HFFc6 (cell line): ENCODE results near the gene LILRA2. TPM values are rescaled to one million over a fixed set of nuclear protein-coding genes. Genes with fewer than 3 reads are reported as not detected.

Experiments
- DNase-seq: peaks from one replicate; pipeline ENCODE4 v3.0.0-alpha.2; 2018
- H3K27ac Mint-ChIP-seq: 2 replicates; pipeline ENCODE4 v1.8.0; 2020; ENCODE audit warnings: mild to moderate bottlenecking, mixed read lengths
- H3K27me3 Mint-ChIP-seq: 2 replicates; pipeline ENCODE4 v1.8.0; 2021; ENCODE audit warnings: mild to moderate bottlenecking, moderate library complexity, mixed read lengths; ENCODE audit not compliant: insufficient read depth
- H3K36me3 Mint-ChIP-seq: 2 replicates; pipeline ENCODE4 v1.8.0; 2021; ENCODE audit warnings: low read depth, mixed read lengths
- H3K4me1 Mint-ChIP-seq: 2 replicates; pipeline ENCODE4 v1.8.0; 2020; ENCODE audit warnings: low read depth, mixed read lengths
- H3K4me3 Mint-ChIP-seq: 2 replicates; pipeline ENCODE4 v1.8.0; 2020; ENCODE audit warnings: mild to moderate bottlenecking, moderate library complexity, mixed read lengths
- H3K9me3 Mint-ChIP-seq: 2 replicates; pipeline ENCODE4 v1.8.0; 2020; ENCODE audit warnings: mild to moderate bottlenecking, mixed read lengths
- CTCF ChIP-seq: fragments of 200-600 bp; sonication (generic); IDR thresholded peaks from 2 replicates; pipeline ENCODE4 v1.5.0; 2021; ENCODE audit warnings: antibody characterized with exemption, mild to moderate bottlenecking
- long read RNA-seq: library from polyadenylated mRNA; unstranded; transcript quantifications from one replicate; pipeline ENCODE4 v2.0.0, GENCODE V29; 2019
- total RNA-seq, 6 experiments: library from RNA; stranded (reverse); fragmentation: NEBNext Ultra II Directional; extraction: Animal tissue kit (Norgen Biotek cat#: 25700); gene quantifications; 2 replicates in 1 of 6; 3 replicates in 5 of 6; pipeline ENCODE4 v1.2.3, GENCODE V29; 2021

Gene LILRA2
- not detected for total RNA-seq
- long read RNA-seq, result 0 reads

GRCh38 chr19:54573330-54573872, at the start of gene LILRA2:
Gene LILRA2, plus strand, starts transcription at chr19:54573790. Its CDS starts 89 bp downstream, at chr19:54573879.
- TF ChIP-seq CTCF, result no peak
- H3K27ac Mint-ChIP-seq, result no peak within 1 kb of the TSS
- DNase-seq, result no peak
- peaks cover 19% of the 10 kb centered on the region for H3K9me3 Mint-ChIP-seq
- no peaks in the 10 kb centered on the region for H3K4me1 Mint-ChIP-seq
- no peaks in the 10 kb centered on the region for H3K36me3 Mint-ChIP-seq
- peaks cover 3% of the 10 kb centered on the region; the same call in 1 of the 2 replicates for H3K27me3 Mint-ChIP-seq
- H3K4me3 Mint-ChIP-seq, result no peak within 1 kb of the TSS

- Mint-ChIP-seq H3K36me3 (no peaks in the 10 kb centered on the region; the same call in 1 of the 2 replicates), H3K9me3 (peaks cover 62% of the 10 kb centered on the region), H3K4me3 (no peak overlapping the region), H3K27me3 (no peaks in the 10 kb centered on the region), H3K4me1 (no peaks in the 10 kb centered on the region; the same call in 1 of the 2 replicates), H3K27ac (no peak overlapping the region)
- DNase-seq, result no peak
- TF ChIP-seq CTCF, result no peak
Measured at GRCh38 chr19:54525636-54526035, 48.0 kb upstream of the LILRA2 start.

GRCh38 chr19:54526972-54527371, 46.6 kb upstream of the LILRA2 start:
- Mint-ChIP-seq H3K27ac (no peak overlapping the region), H3K27me3 (no peaks in the 10 kb centered on the region), H3K36me3 (no peaks in the 10 kb centered on the region; the same call in 1 of the 2 replicates), H3K4me1 (no peaks in the 10 kb centered on the region; the same call in 1 of the 2 replicates), H3K4me3 (no peak overlapping the region), H3K9me3 (peaks cover 51% of the 10 kb centered on the region)
- no peak for DNase-seq
- TF ChIP-seq CTCF, result no peak

- no peak for TF ChIP-seq CTCF
- H3K4me3 Mint-ChIP-seq, result no peak overlapping the region
- no peaks in the 10 kb centered on the region for H3K4me1 Mint-ChIP-seq
- DNase-seq, result no peak
- no peaks in the 10 kb centered on the region; the same call in 1 of the 2 replicates for H3K36me3 Mint-ChIP-seq
- H3K9me3 Mint-ChIP-seq, result peaks cover 58% of the 10 kb centered on the region
- no peaks in the 10 kb centered on the region; the same call in 1 of the 2 replicates for H3K27me3 Mint-ChIP-seq
- H3K27ac Mint-ChIP-seq, result no peak overlapping the region
Measured at GRCh38 chr19:54530866-54531265, 42.7 kb upstream of the LILRA2 start.

GRCh38 chr19:54532528-54532927, 41.1 kb upstream of the LILRA2 start:
- Mint-ChIP-seq H3K27me3 (no peaks in the 10 kb centered on the region; the same call in 1 of the 2 replicates), H3K4me1 (no peaks in the 10 kb centered on the region), H3K4me3 (no peak overlapping the region), H3K27ac (no peak overlapping the region), H3K36me3 (no peaks in the 10 kb centered on the region), H3K9me3 (peaks cover 54% of the 10 kb centered on the region)
- DNase-seq, result no peak
- TF ChIP-seq CTCF, result no peak
